Transverse colon (tissue), 3 donors: ENCODE measurements around the gene CYTH3.

Experiments
- EP300 ChIP-seq: sonication (generic); formaldehyde crosslinking; IDR thresholded peaks from one replicate; pipeline ENCODE4 v1.6.1; 2017; ENCODE audit warnings: antibody characterized with exemption, low read depth
- POLR2A ChIP-seq: fragments of 450-650 bp; IDR thresholded peaks from one replicate; pipeline ENCODE4 v1.6.1; 2016; ENCODE audit warnings: antibody characterized with exemption, mild to moderate bottlenecking, moderate library complexity
- TF ChIP-seq, protein P1 (sequence below), 5 experiments: fragments of 200-600 bp in 3 of 5; fragments of 450-650 bp in 2 of 5; sonication (generic) in 3 of 5; IDR thresholded peaks; 1 replicate in 2 of 5; 2 replicates in 3 of 5; pipeline ENCODE4 v1.5.1; 2016 to 2017; ENCODE audit warnings: antibody characterized with exemption in 5 of 5, inconsistent platforms in 3 of 5, mild to moderate bottlenecking in 2 of 5, moderate library complexity in 1 of 5

DNA sequence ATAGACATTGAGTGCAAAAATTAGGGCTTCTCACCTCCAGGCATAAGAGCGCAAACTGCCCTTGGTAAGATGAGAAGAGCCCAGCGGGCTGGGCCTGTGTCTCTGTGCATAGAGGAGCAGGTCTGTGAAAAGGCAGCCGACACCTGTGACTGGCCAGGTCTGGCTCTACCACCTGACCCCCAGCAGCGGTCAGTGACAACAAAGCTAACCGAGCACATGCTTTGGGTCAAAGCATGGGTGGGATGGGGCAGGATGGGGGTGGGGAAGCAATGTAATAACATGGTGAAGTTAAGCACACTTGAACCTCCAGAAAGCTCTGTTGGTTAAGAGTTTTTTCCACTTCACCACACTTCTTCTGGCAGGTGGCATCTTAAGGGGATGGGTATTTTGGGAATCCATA is 29.3 kb downstream of the CYTH3 start:
- TF ChIP-seq, protein P1, sequence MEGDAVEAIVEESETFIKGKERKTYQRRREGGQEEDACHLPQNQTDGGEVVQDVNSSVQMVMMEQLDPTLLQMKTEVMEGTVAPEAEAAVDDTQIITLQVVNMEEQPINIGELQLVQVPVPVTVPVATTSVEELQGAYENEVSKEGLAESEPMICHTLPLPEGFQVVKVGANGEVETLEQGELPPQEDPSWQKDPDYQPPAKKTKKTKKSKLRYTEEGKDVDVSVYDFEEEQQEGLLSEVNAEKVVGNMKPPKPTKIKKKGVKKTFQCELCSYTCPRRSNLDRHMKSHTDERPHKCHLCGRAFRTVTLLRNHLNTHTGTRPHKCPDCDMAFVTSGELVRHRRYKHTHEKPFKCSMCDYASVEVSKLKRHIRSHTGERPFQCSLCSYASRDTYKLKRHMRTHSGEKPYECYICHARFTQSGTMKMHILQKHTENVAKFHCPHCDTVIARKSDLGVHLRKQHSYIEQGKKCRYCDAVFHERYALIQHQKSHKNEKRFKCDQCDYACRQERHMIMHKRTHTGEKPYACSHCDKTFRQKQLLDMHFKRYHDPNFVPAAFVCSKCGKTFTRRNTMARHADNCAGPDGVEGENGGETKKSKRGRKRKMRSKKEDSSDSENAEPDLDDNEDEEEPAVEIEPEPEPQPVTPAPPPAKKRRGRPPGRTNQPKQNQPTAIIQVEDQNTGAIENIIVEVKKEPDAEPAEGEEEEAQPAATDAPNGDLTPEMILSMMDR (IDR thresholded peaks at IDR 0.05), result no peak
- no peak for TF ChIP-seq EP300
- no peak for TF ChIP-seq POLR2A
